GM12864 (cell line): ENCODE measurements around the gene CTIF.

Experiments used
- DNase-seq: peaks from one replicate; pipeline ENCODE4 v3.0.0-alpha.2; 2011; ENCODE audit warnings: low read depth
- H3K4me3 ChIP-seq: 2 replicates; pipeline ENCODE4 v1.5.1; 2011; ENCODE audit warnings: mild to moderate bottlenecking, low read depth, low read length, control low read depth
- CTCF ChIP-seq: IDR thresholded peaks from 2 replicates; pipeline ENCODE4 v1.5.1; 2011; ENCODE audit warnings: low read depth, mild to moderate bottlenecking, moderate library complexity, low read length, control low read depth, inconsistent platforms; ENCODE audit errors: missing control alignments

The CTIF gene

GRCh38 chr18:48607056-48607984 lies 68.5 kb downstream of the CTIF start:
- no peak for TF ChIP-seq CTCF
- H3K4me3 ChIP-seq = no peak overlapping the region
- DNase-seq = no peak

DNA sequence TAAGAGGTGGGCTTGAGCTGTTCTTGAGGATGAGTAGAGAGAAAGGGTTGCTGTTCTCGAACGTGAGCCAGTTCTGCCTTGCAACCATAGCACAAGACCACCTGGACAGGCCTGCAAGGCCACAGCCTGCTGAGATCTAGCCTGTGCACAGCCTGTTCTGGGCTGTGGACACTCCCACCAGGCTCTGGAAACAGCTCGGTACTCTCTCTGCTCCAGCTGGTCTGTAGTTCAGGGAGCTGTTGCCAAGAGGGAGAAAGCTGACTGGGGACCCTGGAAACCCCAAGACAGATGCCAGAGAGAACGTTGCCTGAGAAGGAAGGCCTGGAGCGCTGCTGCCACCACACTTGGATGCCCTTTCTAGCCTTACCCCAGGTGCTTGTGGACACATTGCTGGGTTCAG lies 69.8 kb downstream of the CTIF start:
- no peak overlapping the region for H3K4me3 ChIP-seq
- no peak for DNase-seq
- no peak for TF ChIP-seq CTCF

DNA sequence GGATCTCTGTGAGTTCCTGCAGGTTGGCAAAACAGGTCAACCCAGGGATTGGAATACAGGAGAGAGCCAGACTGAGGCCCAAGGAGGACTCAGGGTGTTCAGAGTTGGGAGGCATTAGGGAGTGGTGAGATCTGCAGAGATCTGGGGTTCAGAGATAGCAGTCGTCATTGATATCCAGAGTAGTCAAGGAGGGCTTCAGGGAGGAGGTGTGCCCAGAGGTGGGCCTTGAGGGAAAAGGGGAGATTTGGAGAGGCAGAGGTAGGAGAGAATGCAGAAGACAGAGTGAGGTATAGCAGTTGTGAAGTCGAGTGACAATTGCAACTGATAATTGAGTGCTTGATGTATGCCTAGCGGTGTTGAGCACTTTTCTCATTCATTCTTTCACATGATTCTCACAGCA lies 70.3 kb downstream of the CTIF start:
- TF ChIP-seq CTCF = no peak

DNA sequence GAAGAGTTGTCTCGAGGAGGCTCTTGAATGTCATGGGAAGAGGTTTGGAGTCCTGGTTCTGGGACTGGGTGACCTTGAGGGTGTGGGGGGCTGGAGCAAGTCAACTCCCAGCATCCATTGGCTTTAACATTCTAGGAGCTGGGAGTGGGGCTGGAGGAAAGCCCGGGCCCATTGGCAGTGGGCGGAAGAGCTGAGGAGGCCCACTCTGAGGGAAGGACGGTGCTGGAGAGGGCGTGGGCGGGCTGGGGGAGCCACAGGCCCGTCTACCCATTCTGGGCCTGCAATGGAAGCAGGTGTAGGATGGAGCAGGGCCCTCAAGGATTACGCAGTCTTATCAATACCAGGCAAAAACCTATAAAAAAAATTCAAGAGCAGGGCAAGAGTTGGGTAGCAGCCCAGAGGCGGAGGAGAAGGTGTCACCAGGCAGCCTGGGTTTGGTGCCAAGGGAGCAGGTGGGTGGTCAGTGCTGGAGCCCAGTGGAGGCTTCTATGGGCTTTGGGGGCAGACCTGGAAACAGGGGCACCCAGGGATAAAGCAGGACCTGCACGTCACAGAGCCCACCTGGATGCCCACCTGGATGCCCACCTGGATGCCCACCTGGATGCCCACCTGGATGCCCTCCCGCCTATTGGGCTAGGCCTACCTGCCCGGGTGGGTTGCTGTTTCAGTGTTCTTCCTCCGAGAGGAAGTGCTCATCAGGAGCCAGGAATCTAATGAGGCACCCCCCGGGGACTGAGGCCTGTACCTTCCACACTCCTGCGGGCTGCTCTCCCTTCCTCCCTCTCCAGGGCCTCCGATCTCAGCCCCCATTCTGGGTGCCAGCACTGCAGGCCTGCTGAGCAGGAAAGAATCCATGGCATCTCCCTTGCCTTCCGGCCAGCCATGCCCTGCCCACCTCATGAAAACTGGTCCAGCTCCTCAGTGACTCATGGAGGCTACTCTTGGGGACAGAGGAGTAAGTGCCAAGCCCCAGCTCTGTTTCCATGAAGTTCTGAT lies 71.3 kb downstream of the CTIF start:
- no peak for TF ChIP-seq CTCF
- DNase-seq = no peak
- H3K4me3 ChIP-seq = no peak overlapping the region

More for the DNA sequence above, 70.3 kb downstream of the CTIF start:
- H3K4me3 ChIP-seq = no peak overlapping the region
- no peak for DNase-seq

- no peak for DNase-seq
- no peak overlapping the region for H3K4me3 ChIP-seq
- no peak for TF ChIP-seq CTCF
Observed at GRCh38 chr18:48611203-48611602, 72.4 kb downstream of the CTIF start.

DNA sequence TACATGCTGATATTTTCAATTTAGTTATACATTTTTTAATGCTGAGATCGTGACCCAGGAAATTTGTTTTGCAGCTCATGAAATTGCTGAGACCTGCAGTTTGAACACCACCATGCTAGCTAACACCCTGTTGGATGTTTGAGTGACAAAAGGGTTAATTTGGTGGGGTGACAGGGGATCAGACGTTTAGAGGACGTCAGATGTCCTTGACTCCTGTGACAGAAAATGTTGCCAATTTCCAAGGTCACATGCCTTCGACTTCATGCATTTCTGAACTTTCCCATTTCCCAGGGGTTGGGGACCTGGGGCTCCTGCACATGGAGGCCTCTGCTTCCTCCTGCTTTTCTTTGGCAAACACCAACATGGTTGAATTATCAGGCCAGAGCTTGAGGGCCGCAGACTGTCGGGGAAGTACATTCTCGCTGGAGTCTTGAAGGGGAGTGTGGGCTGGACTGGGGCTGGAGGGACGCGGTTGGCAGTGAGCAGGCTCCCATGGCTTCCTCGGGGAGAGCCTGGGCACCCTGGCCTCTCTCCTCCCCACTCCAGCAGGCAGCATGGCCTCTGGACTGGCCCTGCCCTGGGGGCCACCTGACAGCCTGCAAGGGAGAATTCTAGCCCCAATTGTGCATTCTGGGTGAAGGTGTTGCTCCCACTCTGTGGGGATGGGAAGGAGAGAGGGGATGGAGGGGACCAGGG lies 73.1 kb downstream of the CTIF start:
- H3K4me3 ChIP-seq = no peak overlapping the region
- TF ChIP-seq CTCF = no peak
- DNase-seq = no peak
